Activated naive CD8-positive, alpha-beta T cell treated with anti-CD3 and anti-CD28 coated beads, Interleukin-2, amount 10 ng/mL, durations not matched to agents 7 days and 5 days (primary cell): ENCODE data around the gene CLSTN1. TPM values are rescaled to one million over a fixed set of nuclear protein-coding genes. Genes with fewer than 3 reads are reported as not detected.
"Not testable (repeated sequence)": the region's sequence is repeated elsewhere in the genome, so short reads cannot be mapped to it uniquely, and the experiment has no call there.

Experiments
- ATAC-seq: fragments of 150-1000 bp; cut with Tn5 transposase; one replicate; pipeline ENCODE4 v1.10.0; 2021; ENCODE audit warnings: low read depth, moderate library complexity
- POLR2A ChIA-PET: fragments of 350-600 bp; sonication (Branson Sonifier 250); formaldehyde crosslinking; loops from one replicate; lab custom pipeline; 2021; ENCODE audit warnings: antibody characterized with exemption; lab: Charles Lee
- DNase-seq: peaks from one replicate; pipeline ENCODE4 v3.0.0; 2021
- H3K27ac Mint-ChIP-seq: one replicate; pipeline ENCODE4 v1.8.0; 2022; ENCODE audit warnings: mild to moderate bottlenecking, mixed read lengths
- H3K27me3 Mint-ChIP-seq: one replicate; pipeline ENCODE4 v1.8.0; 2022; ENCODE audit warnings: mild to moderate bottlenecking, moderate library complexity, mixed read lengths
- H3K36me3 Mint-ChIP-seq: one replicate; pipeline ENCODE4 v1.8.0; 2021; ENCODE audit warnings: mild to moderate bottlenecking, mixed read lengths
- H3K4me1 Mint-ChIP-seq: one replicate; pipeline ENCODE4 v1.8.0; 2021; ENCODE audit warnings: mixed read lengths
- H3K4me3 Mint-ChIP-seq: one replicate; pipeline ENCODE4 v1.8.0; 2022; ENCODE audit warnings: mild to moderate bottlenecking, moderate library complexity, mixed read lengths
- H3K9me3 Mint-ChIP-seq: one replicate; pipeline ENCODE4 v1.8.0; 2021; ENCODE audit warnings: mixed read lengths
- total RNA-seq, 2 experiments: library from RNA; stranded (reverse); gene quantifications; one replicate each; pipeline ENCODE4 v1.2.3, GENCODE V29; 2021

CLSTN1 gene
- total RNA-seq, 2 experiments from 2014 or later = 104 to 106 TPM

GRCh38 chr1:9797049-9797448, 26.7 kb downstream of the CLSTN1 start:
- H3K9me3 Mint-ChIP-seq = peaks cover 1% of the 10 kb centered on the region
- H3K27ac Mint-ChIP-seq = peak overlapping the region; percentile 32
- H3K4me3 Mint-ChIP-seq = no peak overlapping the region
- ATAC-seq (no peak), DNase-seq (no peak)
- POLR2A ChIA-PET = interaction anchor here (0.8 kb wide), 1 partner anchor 10 kb away, joined by 3 read pairs; no protein-coding TSS in a partner anchor
- H3K36me3 Mint-ChIP-seq = peaks cover 24% of the 10 kb centered on the region
- H3K27me3 Mint-ChIP-seq = no peaks in the 10 kb centered on the region
- H3K4me1 Mint-ChIP-seq = peaks cover 42% of the 10 kb centered on the region

- Mint-ChIP-seq H3K27me3 (no peaks in the 10 kb centered on the region), H3K27ac (no peak overlapping the region), H3K4me1 (peaks cover 34% of the 10 kb centered on the region), H3K9me3 (peaks cover 5% of the 10 kb centered on the region), H3K4me3 (no peak overlapping the region), H3K36me3 (peaks cover 30% of the 10 kb centered on the region)
- DNase-seq (no peak), ATAC-seq (no peak)
- POLR2A ChIA-PET = no interaction called here
These were observed 29.7 kb downstream of the CLSTN1 start for GRCh38 chr1:9794081-9794480.

GRCh38 chr1:9793291-9793690, 30.5 kb downstream of the CLSTN1 start:
- H3K27ac Mint-ChIP-seq = no peak overlapping the region
- POLR2A ChIA-PET = no interaction called here
- H3K4me3 Mint-ChIP-seq = no peak overlapping the region
- no peaks in the 10 kb centered on the region for H3K27me3 Mint-ChIP-seq
- peaks cover 30% of the 10 kb centered on the region for H3K36me3 Mint-ChIP-seq
- DNase-seq (no peak), ATAC-seq (no peak)
- H3K9me3 Mint-ChIP-seq = peaks cover 5% of the 10 kb centered on the region
- peaks cover 29% of the 10 kb centered on the region for H3K4me1 Mint-ChIP-seq

- no peak overlapping the region for H3K27ac Mint-ChIP-seq
- DNase-seq = no peak
- peaks cover 5% of the 10 kb centered on the region for H3K9me3 Mint-ChIP-seq
- H3K4me3 Mint-ChIP-seq = no peak overlapping the region
- no peak for ATAC-seq
- H3K4me1 Mint-ChIP-seq = peaks cover 30% of the 10 kb centered on the region
- POLR2A ChIA-PET = no interaction called here
- peaks cover 30% of the 10 kb centered on the region for H3K36me3 Mint-ChIP-seq
- no peaks in the 10 kb centered on the region for H3K27me3 Mint-ChIP-seq
These were observed 31.4 kb downstream of the CLSTN1 start for GRCh38 chr1:9792156-9793042.

GRCh38 chr1:9789700-9790099, 34.1 kb downstream of the CLSTN1 start:
- Mint-ChIP-seq H3K36me3 (peaks cover 24% of the 10 kb centered on the region), H3K4me1 (peaks cover 32% of the 10 kb centered on the region)
- POLR2A ChIA-PET, H3K27me3 Mint-ChIP-seq, H3K9me3 Mint-ChIP-seq, ATAC-seq, H3K27ac Mint-ChIP-seq, H3K4me3 Mint-ChIP-seq, DNase-seq: not testable (repeated sequence)

- peaks cover 5% of the 10 kb centered on the region for H3K9me3 Mint-ChIP-seq
- H3K4me1 Mint-ChIP-seq = peaks cover 36% of the 10 kb centered on the region
These were observed 36.1 kb downstream of the CLSTN1 start for GRCh38 chr1:9787702-9788101.

GRCh38 chr1:9785406-9785805, 38.4 kb downstream of the CLSTN1 start:
- H3K36me3 Mint-ChIP-seq = peaks cover 19% of the 10 kb centered on the region
- peaks cover 5% of the 10 kb centered on the region for H3K9me3 Mint-ChIP-seq
- H3K27ac Mint-ChIP-seq = peak overlapping the region; percentile 21
- ATAC-seq (no peak), DNase-seq (no peak)
- no peak overlapping the region for H3K4me3 Mint-ChIP-seq
- POLR2A ChIA-PET = interaction anchor here (1.0 kb wide), 1 partner anchor 65 kb away, joined by 3 read pairs; no protein-coding TSS in a partner anchor
- H3K4me1 Mint-ChIP-seq = peaks cover 36% of the 10 kb centered on the region
- H3K27me3 Mint-ChIP-seq = no peaks in the 10 kb centered on the region

More at GRCh38 chr1:9787702-9788101, 36.1 kb downstream of the CLSTN1 start:
- DNase-seq = peak; percentile 50
- peak overlapping the region; percentile 97 for H3K27ac Mint-ChIP-seq
- H3K36me3 Mint-ChIP-seq = peaks cover 24% of the 10 kb centered on the region
- peak; percentile 98 for ATAC-seq
- no peaks in the 10 kb centered on the region for H3K27me3 Mint-ChIP-seq
- POLR2A ChIA-PET = interaction anchor here (0.9 to 1.3 kb wide), 6 partner anchors 10 to 160 kb away, joined by 3 to 5 read pairs (median 4); no protein-coding TSS in a partner anchor
- peak overlapping the region; percentile 81 for H3K4me3 Mint-ChIP-seq

GRCh38 chr1:9784508-9785133, 39.1 kb downstream of the CLSTN1 start:
- POLR2A ChIA-PET = interaction anchor here (0.7 to 1.0 kb wide), 6 partner anchors 14 to 81 kb away, joined by 3 to 4 read pairs (median 3); no protein-coding TSS in a partner anchor
- Mint-ChIP-seq H3K4me3 (no peak overlapping the region), H3K27me3 (no peaks in the 10 kb centered on the region), H3K36me3 (peaks cover 15% of the 10 kb centered on the region), H3K4me1 (peaks cover 35% of the 10 kb centered on the region), H3K27ac (no peak overlapping the region), H3K9me3 (peaks cover 3% of the 10 kb centered on the region)
- ATAC-seq (no peak), DNase-seq (peak; percentile 54)

- POLR2A ChIA-PET = interaction anchor here (0.8 kb wide), 1 partner anchor 85 kb away, joined by 4 read pairs; no protein-coding TSS in a partner anchor
- DNase-seq (no peak), ATAC-seq (no peak)
- Mint-ChIP-seq H3K27ac (no peak overlapping the region), H3K36me3 (peaks cover 6% of the 10 kb centered on the region), H3K4me3 (no peak overlapping the region), H3K9me3 (no peaks in the 10 kb centered on the region), H3K27me3 (no peaks in the 10 kb centered on the region), H3K4me1 (peaks cover 27% of the 10 kb centered on the region)
These were observed 40.9 kb downstream of the CLSTN1 start for GRCh38 chr1:9782897-9783296.

GRCh38 chr1:9782116-9782751, 41.5 kb downstream of the CLSTN1 start:
- Mint-ChIP-seq H3K4me1 (peaks cover 22% of the 10 kb centered on the region), H3K27ac (no peak overlapping the region), H3K36me3 (peaks cover 3% of the 10 kb centered on the region), H3K4me3 (no peak overlapping the region), H3K9me3 (no peaks in the 10 kb centered on the region), H3K27me3 (no peaks in the 10 kb centered on the region)
- DNase-seq (no peak), ATAC-seq (no peak)
- POLR2A ChIA-PET = interaction anchor here (0.8 kb wide), 1 partner anchor 86 kb away, joined by 4 read pairs; no protein-coding TSS in a partner anchor

- POLR2A ChIA-PET = no interaction called here
- Mint-ChIP-seq H3K27me3 (no peaks in the 10 kb centered on the region), H3K36me3 (peaks cover 3% of the 10 kb centered on the region), H3K4me3 (no peak overlapping the region), H3K27ac (no peak overlapping the region), H3K4me1 (peaks cover 17% of the 10 kb centered on the region), H3K9me3 (no peaks in the 10 kb centered on the region)
- ATAC-seq (no peak), DNase-seq (no peak)
These were observed 43.1 kb downstream of the CLSTN1 start for GRCh38 chr1:9780554-9781110.

- H3K27ac Mint-ChIP-seq = no peak overlapping the region
- H3K36me3 Mint-ChIP-seq = peaks cover 4% of the 10 kb centered on the region
- POLR2A ChIA-PET = no interaction called here
- DNase-seq (no peak), ATAC-seq (no peak)
- H3K4me3 Mint-ChIP-seq = no peak overlapping the region
- no peaks in the 10 kb centered on the region for H3K9me3 Mint-ChIP-seq
- no peaks in the 10 kb centered on the region for H3K27me3 Mint-ChIP-seq
- H3K4me1 Mint-ChIP-seq = peaks cover 9% of the 10 kb centered on the region
These were observed 44.9 kb downstream of the CLSTN1 start for GRCh38 chr1:9778905-9779304.

GRCh38 chr1:9776685-9777084, 47.1 kb downstream of the CLSTN1 start:
- no peak overlapping the region for H3K27ac Mint-ChIP-seq
- no peak overlapping the region for H3K4me3 Mint-ChIP-seq
- DNase-seq = no peak
- no peaks in the 10 kb centered on the region for H3K27me3 Mint-ChIP-seq
- POLR2A ChIA-PET = no interaction called here
- no peak for ATAC-seq
- H3K9me3 Mint-ChIP-seq = no peaks in the 10 kb centered on the region
- peaks cover 14% of the 10 kb centered on the region for H3K36me3 Mint-ChIP-seq
- H3K4me1 Mint-ChIP-seq = peaks cover 7% of the 10 kb centered on the region
